ENCODE measurements around the gene PLD4.

GRCh38 chr14:104903990-104904389 is 20.7 kb upstream of the PLD4 start:
- no peak for TF ChIP-seq POLR2A (IDR thresholded peaks at IDR 0.05)
- TF ChIP-seq CTCF (IDR thresholded peaks at IDR 0.05), result no peak
